GM15510 (cell line): ENCODE measurements around the gene RRP12.
A peak's percentile ranks its signal among the peaks of the same experiment; 100 is the strongest.

Source experiments
- POLR2A ChIP-seq: IDR thresholded peaks from 3 replicates; pipeline ENCODE4 v1.6.1; 2011; ENCODE audit warnings: borderline replicate concordance; ENCODE audit not compliant: insufficient read length; ENCODE audit errors: extremely low read depth

The RRP12 gene

DNA sequence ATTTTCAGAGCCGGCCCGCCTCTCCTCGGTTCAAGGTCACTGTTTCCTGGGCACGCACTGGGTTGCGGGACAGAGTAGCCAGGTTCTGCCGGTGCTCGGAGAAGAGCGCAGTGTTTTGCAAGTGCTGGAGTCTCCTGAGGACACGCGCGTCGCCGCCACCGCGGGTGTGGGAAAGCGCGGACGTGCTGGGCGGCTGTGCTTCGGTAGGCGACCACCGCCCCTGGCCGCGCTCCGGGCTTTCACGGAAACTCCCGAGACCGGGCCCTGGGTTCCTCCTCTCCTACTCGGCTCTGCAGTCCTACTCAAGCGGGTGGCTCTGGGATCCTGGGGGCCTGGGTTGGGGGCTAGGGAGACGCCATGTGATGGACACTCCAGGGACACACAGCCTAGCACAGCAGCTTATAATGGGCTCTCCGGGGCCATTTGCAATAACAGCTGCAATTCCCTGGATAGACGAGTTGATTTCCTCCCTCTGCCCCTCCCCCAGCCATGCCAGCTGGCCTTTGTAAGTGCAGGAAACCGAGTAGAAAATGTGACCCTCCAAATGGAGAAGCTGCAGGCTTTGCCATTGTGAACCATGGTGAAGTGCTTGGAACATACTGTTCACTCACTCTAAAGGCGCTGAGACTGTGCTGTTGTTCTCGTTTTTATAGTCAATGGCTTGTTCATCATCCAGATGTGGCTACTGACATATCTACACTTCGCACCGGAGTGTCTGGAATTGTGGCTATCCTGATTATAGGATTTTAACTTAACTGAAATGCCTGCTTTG is 79.9 kb downstream of the RRP12 start:
- no peak for TF ChIP-seq POLR2A

- TF ChIP-seq POLR2A, result no peak
Observed at GRCh38 chr10:97320480-97321031, 80.6 kb downstream of the RRP12 start.

GRCh38 chr10:97319671-97320479 is 81.3 kb downstream of the RRP12 start:
- no peak for TF ChIP-seq POLR2A

- peak; percentile 53 for TF ChIP-seq POLR2A
Observed at GRCh38 chr10:97318772-97319651, 82.1 kb downstream of the RRP12 start, which contains the start of gene FRAT1. Gene FRAT1 (plus strand): TSS chr10:97319271. CDS start chr10:97319454, 183 bp downstream.

GRCh38 chr10:97314671-97315070 is 86.5 kb downstream of the RRP12 start:
- TF ChIP-seq POLR2A, result no peak

- no peak for TF ChIP-seq POLR2A
Observed at GRCh38 chr10:97312897-97313296, 88.2 kb downstream of the RRP12 start.

DNA sequence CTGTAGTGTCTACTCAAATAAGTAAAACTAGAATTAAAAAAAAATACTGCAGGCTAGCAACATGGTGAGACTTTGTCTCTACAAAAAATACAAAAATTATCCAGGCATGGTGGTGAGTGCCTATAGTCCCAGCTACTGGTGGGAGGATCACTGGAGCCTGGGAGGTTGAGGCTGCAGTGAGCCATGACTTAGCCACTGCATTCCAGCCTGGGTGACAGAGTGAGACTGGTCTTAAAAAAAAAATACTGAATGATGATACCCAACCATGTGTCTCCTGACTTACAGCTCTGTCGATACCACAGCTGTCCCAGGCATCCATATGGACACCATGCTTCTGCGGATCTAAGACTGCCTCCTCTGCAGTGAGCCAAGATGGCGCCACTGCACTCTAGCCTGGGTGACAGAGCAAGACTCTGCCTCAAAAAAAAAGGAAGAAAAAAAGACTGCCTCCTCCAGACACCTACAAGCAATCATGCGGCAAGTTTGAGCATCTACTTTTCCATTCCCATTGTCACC is 90.0 kb downstream of the RRP12 start:
- no peak for TF ChIP-seq POLR2A

DNA sequence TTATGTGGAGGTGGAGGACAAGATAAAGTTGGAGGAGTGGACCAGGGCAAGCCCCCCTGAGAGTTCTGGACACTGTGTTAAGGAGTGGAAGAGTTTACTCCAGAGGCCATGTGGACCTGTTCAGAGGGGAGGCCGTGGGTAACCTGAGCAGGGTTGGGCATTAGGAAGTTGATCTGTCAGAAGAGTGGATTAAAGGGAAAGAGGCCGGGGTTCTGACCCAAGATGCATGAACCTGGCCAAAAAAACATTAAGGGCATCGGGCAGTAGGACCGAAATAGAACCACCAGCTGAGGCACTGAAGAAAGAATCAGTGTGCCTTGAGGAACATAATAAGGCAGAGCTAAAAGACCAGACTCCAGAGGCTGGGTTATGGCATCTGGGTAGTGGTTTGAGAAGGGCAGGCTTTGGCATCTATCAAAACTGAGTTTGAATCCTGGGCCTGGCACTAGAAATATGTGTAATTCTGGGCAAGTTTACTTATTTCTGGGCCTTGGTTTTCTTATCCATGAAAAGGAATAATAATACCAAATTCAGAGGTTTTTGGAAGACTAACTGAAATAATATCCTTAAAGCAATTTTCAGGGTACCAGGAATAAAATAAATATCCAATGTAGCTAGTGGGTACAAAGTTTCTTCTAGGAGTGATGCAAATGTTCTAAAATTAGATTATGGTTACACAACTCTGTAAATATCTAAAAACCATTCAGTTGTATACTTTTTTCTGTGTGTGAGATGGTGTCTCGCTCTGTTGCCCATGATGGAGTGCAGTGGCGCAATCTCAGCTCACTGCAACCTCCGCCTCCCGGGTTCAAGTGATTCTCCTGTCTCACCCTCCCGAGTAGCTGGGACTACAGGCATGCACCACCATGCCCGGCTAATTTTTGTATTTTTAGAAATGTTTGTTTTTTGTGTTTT is 93.0 kb downstream of the RRP12 start:
- TF ChIP-seq POLR2A, result no peak

- no peak for TF ChIP-seq POLR2A
Observed at GRCh38 chr10:97307441-97307840, 93.7 kb downstream of the RRP12 start.
